ENCODE results near the gene HTR2C.

- TF ChIP-seq, protein P1, sequence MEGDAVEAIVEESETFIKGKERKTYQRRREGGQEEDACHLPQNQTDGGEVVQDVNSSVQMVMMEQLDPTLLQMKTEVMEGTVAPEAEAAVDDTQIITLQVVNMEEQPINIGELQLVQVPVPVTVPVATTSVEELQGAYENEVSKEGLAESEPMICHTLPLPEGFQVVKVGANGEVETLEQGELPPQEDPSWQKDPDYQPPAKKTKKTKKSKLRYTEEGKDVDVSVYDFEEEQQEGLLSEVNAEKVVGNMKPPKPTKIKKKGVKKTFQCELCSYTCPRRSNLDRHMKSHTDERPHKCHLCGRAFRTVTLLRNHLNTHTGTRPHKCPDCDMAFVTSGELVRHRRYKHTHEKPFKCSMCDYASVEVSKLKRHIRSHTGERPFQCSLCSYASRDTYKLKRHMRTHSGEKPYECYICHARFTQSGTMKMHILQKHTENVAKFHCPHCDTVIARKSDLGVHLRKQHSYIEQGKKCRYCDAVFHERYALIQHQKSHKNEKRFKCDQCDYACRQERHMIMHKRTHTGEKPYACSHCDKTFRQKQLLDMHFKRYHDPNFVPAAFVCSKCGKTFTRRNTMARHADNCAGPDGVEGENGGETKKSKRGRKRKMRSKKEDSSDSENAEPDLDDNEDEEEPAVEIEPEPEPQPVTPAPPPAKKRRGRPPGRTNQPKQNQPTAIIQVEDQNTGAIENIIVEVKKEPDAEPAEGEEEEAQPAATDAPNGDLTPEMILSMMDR (IDR thresholded peaks at IDR 0.05; ENCODE audit: insufficient read depth, low read depth, low read length): peak; percentile 25
- no peak for TF ChIP-seq EZH2 (IDR thresholded peaks at IDR 0.05; ENCODE audit: insufficient read depth, low read length)
Observed at GRCh38 chrX:114619874-114620273, 36.0 kb downstream of the HTR2C start.

All from astrocyte (in vitro differentiated cells and primary cell).